OCI-LY7 (cell line): ENCODE measurements around the gene JPH2. TPM values are rescaled to one million over a fixed set of nuclear protein-coding genes. Genes with fewer than 3 reads are reported as not detected.
A peak's percentile ranks its signal among the peaks of the same experiment; 100 is the strongest.

Experiments
- BruUV-seq: library from RNA; stranded (reverse); fragments of 400-500 nt; replicated peaks from 2 replicates; lab custom pipeline; 2021; lab: Mats Ljungman, UMichigan
- CTCF ChIA-PET: fragments of 300-600 bp; sonication (Branson Sonifier 250); formaldehyde crosslinking; loops from one replicate; lab custom pipeline; 2022; ENCODE audit warnings: antibody characterized with exemption; ENCODE audit not compliant: unreplicated experiment; lab: Charles Lee
- POLR2A ChIA-PET: fragments of 300-600 bp; sonication (Branson Sonifier 250); formaldehyde crosslinking; loops from one replicate; lab custom pipeline; 2022; ENCODE audit warnings: antibody characterized with exemption; lab: Charles Lee
- DNase-seq: peaks from one replicate; pipeline ENCODE4 v3.0.0-alpha.2; 2015; ENCODE audit warnings: low spot score
- H2AFZ ChIP-seq: fragments of 200-600 bp; sonication (generic), shearing (Covaris generic); 2 replicates; pipeline ENCODE4 v1.6.1; 2014; ENCODE audit warnings: mild to moderate bottlenecking, antibody characterized with exemption, low read length, moderate library complexity
- H3K27ac ChIP-seq: fragments of 200-600 bp; sonication (generic); 2 replicates; pipeline ENCODE4 v1.5.1; 2014; ENCODE audit warnings: mixed run types, low read depth, mild to moderate bottlenecking, moderate library complexity, low read length, inconsistent platforms; ENCODE audit not compliant: poor library complexity, severe bottlenecking
- H3K36me3 ChIP-seq: fragments of 200-600 bp; sonication (generic); 2 replicates; pipeline ENCODE4 v1.6.1; 2014; ENCODE audit warnings: mild to moderate bottlenecking, antibody characterized with exemption, low read length, moderate library complexity, mixed read lengths; ENCODE audit not compliant: insufficient read depth
- H3K4me1 ChIP-seq: fragments of 200-600 bp; sonication (generic); 2 replicates; pipeline ENCODE4 v1.5.1; 2014; ENCODE audit warnings: mild to moderate bottlenecking, low read length; ENCODE audit not compliant: insufficient read depth, poor library complexity, severe bottlenecking
- H3K4me2 ChIP-seq: fragments of 200-600 bp; sonication (generic); 2 replicates; pipeline ENCODE4 v1.6.1; 2014; ENCODE audit warnings: mild to moderate bottlenecking, low read length
- H3K4me3 ChIP-seq: fragments of 200-600 bp; sonication (generic); 2 replicates; pipeline ENCODE4 v1.5.1; 2014; ENCODE audit warnings: mild to moderate bottlenecking, low read depth, low read length; ENCODE audit not compliant: poor library complexity, severe bottlenecking
- H3K79me2 ChIP-seq: fragments of 200-600 bp; sonication (generic); 2 replicates; pipeline ENCODE4 v1.6.1; 2016; ENCODE audit warnings: low read depth, mild to moderate bottlenecking, low read length, moderate library complexity, mixed read lengths; ENCODE audit not compliant: insufficient read depth
- H3K9me2 ChIP-seq: fragments of 200-600 bp; sonication (generic); 2 replicates; pipeline ENCODE4 v1.6.1; 2016; ENCODE audit warnings: mild to moderate bottlenecking, low read length, mixed read lengths; ENCODE audit not compliant: insufficient read depth
- H3K9me3 ChIP-seq: fragments of 200-600 bp; sonication (generic); 2 replicates; pipeline ENCODE4 v1.6.1; 2014; ENCODE audit warnings: mild to moderate bottlenecking, mixed run types, low read length, mixed read lengths
- H4K20me1 ChIP-seq: fragments of 200-600 bp; sonication (generic); 2 replicates; pipeline ENCODE4 v1.6.1; 2014; ENCODE audit warnings: mild to moderate bottlenecking, antibody characterized with exemption, low read length, moderate library complexity, mixed read lengths; ENCODE audit not compliant: insufficient read depth
- EZH2phosphoT487 ChIP-seq: fragments of 200-600 bp; sonication (generic); IDR thresholded peaks from 2 replicates; pipeline ENCODE4 v1.6.1; 2018; ENCODE audit warnings: low read depth, borderline replicate concordance, mild to moderate bottlenecking, mixed run types, antibody characterized with exemption, low read length, moderate library complexity, mixed read lengths
- intact Hi-C: fragments of 100-400 bp; cut with micrococcal nuclease; formaldehyde crosslinking; loops from one replicate; pipeline ENCODE4 v1.10.0; 2022; ENCODE audit not compliant: unreplicated experiment
- total RNA-seq, 2 experiments: library from RNA; depleted of rRNA in 1 of 2; stranded (reverse); fragments of >200 nt in 1 of 2; shearing (Covaris generic) in 1 of 2; gene quantifications; 2 replicates each; pipeline ENCODE4 v1.2.3, GENCODE V29; 2014 to 2022
- TF ChIP-seq, protein P1 (sequence below): fragments of 200-600 bp; sonication (generic); conservative IDR thresholded peaks from 2 replicates; pipeline ENCODE4 v1.5.1; 2014; ENCODE audit warnings: mild to moderate bottlenecking, antibody characterized with exemption, low read length, moderate library complexity, mixed read lengths

Gene JPH2
- total RNA-seq, 2 experiments from 2014 or later = not detected

DNA sequence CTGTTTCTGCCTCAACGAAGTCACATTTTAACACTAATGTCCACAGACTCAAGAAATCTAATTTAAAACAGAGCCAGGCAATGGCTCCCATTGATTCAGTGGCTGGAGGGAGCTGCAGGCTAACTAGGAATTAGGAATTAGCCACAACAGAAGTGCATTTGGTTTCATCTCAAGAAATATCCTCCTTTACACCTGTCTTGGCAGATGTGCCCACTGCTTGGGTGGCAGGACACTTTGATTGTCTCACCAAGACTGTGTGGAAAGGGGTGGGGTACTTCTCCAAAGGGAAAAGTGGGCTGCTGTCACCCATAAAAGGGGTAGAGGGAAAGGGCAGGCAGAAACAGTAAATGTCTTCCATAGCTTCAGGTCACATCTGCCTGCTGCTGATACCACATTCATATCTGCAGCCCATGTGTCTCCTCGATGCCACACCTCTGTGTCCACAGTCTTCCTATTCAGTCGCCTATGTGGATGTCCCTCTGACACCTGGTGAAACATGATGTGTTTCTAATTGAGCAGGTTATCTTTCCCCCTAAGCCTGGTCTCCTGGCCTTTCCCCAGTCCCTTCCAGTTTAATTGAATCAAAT, 34.5 kb upstream of the JPH2 start:
- Histone ChIP-seq H3K4me1 (peaks cover 14% of the 10 kb centered on the region), H3K79me2 (no peaks in the 10 kb centered on the region), H2AFZ (no peak overlapping the region), H3K4me3 (no peak overlapping the region), H3K9me2 (no peaks in the 10 kb centered on the region), H3K4me2 (no peak overlapping the region), H4K20me1 (no peaks in the 10 kb centered on the region), H3K36me3 (no peaks in the 10 kb centered on the region), H3K9me3 (no peaks in the 10 kb centered on the region), H3K27ac (no peak overlapping the region)
- TF ChIP-seq, protein P1, sequence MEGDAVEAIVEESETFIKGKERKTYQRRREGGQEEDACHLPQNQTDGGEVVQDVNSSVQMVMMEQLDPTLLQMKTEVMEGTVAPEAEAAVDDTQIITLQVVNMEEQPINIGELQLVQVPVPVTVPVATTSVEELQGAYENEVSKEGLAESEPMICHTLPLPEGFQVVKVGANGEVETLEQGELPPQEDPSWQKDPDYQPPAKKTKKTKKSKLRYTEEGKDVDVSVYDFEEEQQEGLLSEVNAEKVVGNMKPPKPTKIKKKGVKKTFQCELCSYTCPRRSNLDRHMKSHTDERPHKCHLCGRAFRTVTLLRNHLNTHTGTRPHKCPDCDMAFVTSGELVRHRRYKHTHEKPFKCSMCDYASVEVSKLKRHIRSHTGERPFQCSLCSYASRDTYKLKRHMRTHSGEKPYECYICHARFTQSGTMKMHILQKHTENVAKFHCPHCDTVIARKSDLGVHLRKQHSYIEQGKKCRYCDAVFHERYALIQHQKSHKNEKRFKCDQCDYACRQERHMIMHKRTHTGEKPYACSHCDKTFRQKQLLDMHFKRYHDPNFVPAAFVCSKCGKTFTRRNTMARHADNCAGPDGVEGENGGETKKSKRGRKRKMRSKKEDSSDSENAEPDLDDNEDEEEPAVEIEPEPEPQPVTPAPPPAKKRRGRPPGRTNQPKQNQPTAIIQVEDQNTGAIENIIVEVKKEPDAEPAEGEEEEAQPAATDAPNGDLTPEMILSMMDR = no peak
- no peak for TF ChIP-seq EZH2phosphoT487
- DNase-seq = no peak
- ChIA-PET POLR2A (no interaction called here), CTCF (no interaction called here)
- intact Hi-C loops = no loop called here
- no TSS peak for BruUV-seq

DNA sequence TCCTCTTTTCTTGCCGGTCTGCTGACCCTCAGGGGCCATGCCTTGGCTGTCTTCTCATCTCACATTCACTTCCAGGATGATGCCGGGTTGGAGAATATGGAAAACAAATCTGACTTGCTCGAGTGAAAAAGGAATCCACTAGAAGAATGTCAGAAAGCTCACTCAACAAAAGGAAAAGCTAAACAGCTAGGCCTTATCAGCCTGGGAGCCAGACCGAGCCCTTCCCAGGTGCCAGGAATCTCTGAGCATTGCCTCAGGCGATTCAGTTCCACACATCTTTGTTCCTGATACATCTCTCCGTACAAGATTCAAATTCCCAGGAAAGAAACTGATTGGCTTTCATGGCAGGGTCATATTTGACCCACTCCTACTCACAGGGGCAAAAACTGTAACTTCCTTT, 32.8 kb upstream of the JPH2 start:
- no peak for TF ChIP-seq EZH2phosphoT487
- TF ChIP-seq, protein P1 = no peak
- Histone ChIP-seq H3K27ac (no peak overlapping the region), H3K9me2 (no peaks in the 10 kb centered on the region), H4K20me1 (no peaks in the 10 kb centered on the region), H3K79me2 (no peaks in the 10 kb centered on the region), H3K4me3 (no peak overlapping the region), H2AFZ (no peak overlapping the region), H3K4me1 (peaks cover 14% of the 10 kb centered on the region), H3K36me3 (no peaks in the 10 kb centered on the region), H3K4me2 (no peak overlapping the region), H3K9me3 (no peaks in the 10 kb centered on the region)
- intact Hi-C loops = loop anchor here (10.0 kb wide), 1 partner anchor 645 kb away; no protein-coding TSS in a partner anchor
- CTCF ChIA-PET = no interaction called here
- BruUV-seq = no TSS peak
- POLR2A ChIA-PET = no interaction called here
- no peak for DNase-seq

DNA sequence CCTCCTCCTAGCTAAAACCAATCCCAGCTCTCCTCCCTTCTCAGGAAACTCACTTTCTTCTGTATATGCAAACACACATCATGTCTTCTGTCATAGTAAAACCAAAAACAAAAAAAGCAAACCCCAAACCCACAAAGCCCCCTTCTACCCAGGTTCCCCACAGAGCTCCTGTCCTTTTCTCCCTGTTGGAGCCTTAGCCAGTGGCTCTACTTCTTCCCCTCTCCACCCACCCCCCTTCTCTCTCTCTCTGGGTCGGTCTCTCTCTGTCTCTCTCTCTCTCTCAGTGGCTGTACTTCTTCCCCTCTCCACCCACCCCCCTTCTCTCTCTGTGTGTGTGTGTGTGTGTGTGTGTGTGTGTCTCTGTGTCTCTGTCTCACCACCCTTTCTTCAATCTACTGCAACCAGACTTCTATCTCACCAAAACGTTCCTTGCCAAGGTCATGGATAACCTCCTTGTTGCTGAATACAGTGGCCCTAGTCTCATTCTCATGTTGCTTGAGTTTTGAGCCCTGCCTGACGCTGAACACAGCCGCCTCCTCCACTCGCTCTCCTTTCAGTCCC, 32.3 kb upstream of the JPH2 start:
- no peaks in the 10 kb centered on the region for H3K9me3 ChIP-seq
- intact Hi-C loops = loop anchor here (10.0 kb wide), 1 partner anchor 646 kb away; no protein-coding TSS in a partner anchor
- H3K4me1 ChIP-seq = peaks cover 14% of the 10 kb centered on the region
- H4K20me1 ChIP-seq = no peaks in the 10 kb centered on the region
- no peaks in the 10 kb centered on the region for H3K36me3 ChIP-seq
- CTCF ChIA-PET = interaction anchor here (1.3 kb wide), 1 partner anchor 92 kb away, joined by 6 read pairs; the partner anchor contains the start of gene FITM2
- POLR2A ChIA-PET = interaction anchor here (1.4 kb wide), 1 partner anchor 91 kb away, joined by 5 read pairs; no protein-coding TSS in a partner anchor
- 0 out of 2 replicates have a peak overlapping the region, but pooled peaks have one; percentile 70 for H2AFZ ChIP-seq
- H3K79me2 ChIP-seq = no peaks in the 10 kb centered on the region
- H3K4me2 ChIP-seq = no peak overlapping the region
- BruUV-seq = no TSS peak
- no peaks in the 10 kb centered on the region for H3K9me2 ChIP-seq
- DNase-seq = no peak
- H3K4me3 ChIP-seq = no peak overlapping the region
- TF ChIP-seq, protein P1 = no peak
- TF ChIP-seq EZH2phosphoT487 = no peak
- H3K27ac ChIP-seq = no peak overlapping the region
